ENCODE measurements around the gene DNAJC13.

GRCh38 chr3:132521901-132522300 lies 104.6 kb downstream of the DNAJC13 start:
- TF ChIP-seq, protein P1, sequence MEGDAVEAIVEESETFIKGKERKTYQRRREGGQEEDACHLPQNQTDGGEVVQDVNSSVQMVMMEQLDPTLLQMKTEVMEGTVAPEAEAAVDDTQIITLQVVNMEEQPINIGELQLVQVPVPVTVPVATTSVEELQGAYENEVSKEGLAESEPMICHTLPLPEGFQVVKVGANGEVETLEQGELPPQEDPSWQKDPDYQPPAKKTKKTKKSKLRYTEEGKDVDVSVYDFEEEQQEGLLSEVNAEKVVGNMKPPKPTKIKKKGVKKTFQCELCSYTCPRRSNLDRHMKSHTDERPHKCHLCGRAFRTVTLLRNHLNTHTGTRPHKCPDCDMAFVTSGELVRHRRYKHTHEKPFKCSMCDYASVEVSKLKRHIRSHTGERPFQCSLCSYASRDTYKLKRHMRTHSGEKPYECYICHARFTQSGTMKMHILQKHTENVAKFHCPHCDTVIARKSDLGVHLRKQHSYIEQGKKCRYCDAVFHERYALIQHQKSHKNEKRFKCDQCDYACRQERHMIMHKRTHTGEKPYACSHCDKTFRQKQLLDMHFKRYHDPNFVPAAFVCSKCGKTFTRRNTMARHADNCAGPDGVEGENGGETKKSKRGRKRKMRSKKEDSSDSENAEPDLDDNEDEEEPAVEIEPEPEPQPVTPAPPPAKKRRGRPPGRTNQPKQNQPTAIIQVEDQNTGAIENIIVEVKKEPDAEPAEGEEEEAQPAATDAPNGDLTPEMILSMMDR (IDR thresholded peaks at IDR 0.05), result no peak
- TF ChIP-seq POLR2AphosphoS5 (IDR thresholded peaks at IDR 0.05) (no peak), POLR2A (IDR thresholded peaks at IDR 0.05) (no peak), EP300 (IDR thresholded peaks at IDR 0.05; ENCODE audit: low read depth) (no peak)

All from transverse colon (tissue), 4 donors.